Measurements from ENCODE around the gene COMT. TPM values are rescaled to one million over a fixed set of nuclear protein-coding genes. Genes with fewer than 3 reads are reported as not detected.
A peak's percentile ranks its signal among the peaks of the same experiment; 100 is the strongest.

The COMT gene
- total and polyA plus RNA-seq, 9 of the 15 experiments (the other 6 are each of a cell fraction or from before 2014, with no cell fraction given) = 12.5 to 351 (median 155) TPM

GRCh38 chr22:19932367-19933206 is 9.0 kb upstream of the COMT start (continued):
- TF ChIP-seq JUN (IDR thresholded peaks at IDR 0.05; ENCODE audit: borderline replicate concordance, low read depth, low read length) (no peak), JUN (CRISPR knock-in tag; IDR thresholded peaks at IDR 0.05; ENCODE audit: borderline replicate concordance) (no peak), ATF3 (IDR thresholded peaks at IDR 0.05) (no peak), ATF3 (CRISPR knock-in tag; conservative IDR thresholded peaks at IDR 0.05) (no peak), GTF2E2 (tag; IDR thresholded peaks at IDR 0.05) (no peak), CBX1 (IDR thresholded peaks at IDR 0.05; ENCODE audit: low read depth) (no peak), TRIM24 (IDR thresholded peaks at IDR 0.05) (no peak), CEBPB (tag; IDR thresholded peaks at IDR 0.05) (no peak), MYC (IDR thresholded peaks at IDR 0.05; ENCODE audit: low read depth, low read length) (0 out of 2 replicates have a peak, but pooled peaks have one; percentile 22), MYC (CRISPR knock-in tag; IDR thresholded peaks at IDR 0.05; ENCODE audit: borderline replicate concordance, low read depth) (0 out of 2 replicates have a peak, but pooled peaks have one; percentile 63), ZNF583 (CRISPR knock-in tag; IDR thresholded peaks at IDR 0.05) (no peak), GABPA (tag; conservative IDR thresholded peaks at IDR 0.05; ENCODE audit: low read depth) (no peak), HDAC3 (IDR thresholded peaks at IDR 0.05; ENCODE audit: borderline replicate concordance, partially characterized antibody) (no peak), MTA3 (IDR thresholded peaks at IDR 0.05; ENCODE audit: borderline replicate concordance) (no peak), MEIS2 (IDR thresholded peaks at IDR 0.05; ENCODE audit: partially characterized antibody) (no peak), THRA (IDR thresholded peaks at IDR 0.05) (no peak), HDAC6 (IDR thresholded peaks at IDR 0.05; ENCODE audit: low read depth, low read length) (0 out of 2 replicates have a peak, but pooled peaks have one; percentile 57), SPI1 (IDR thresholded peaks at IDR 0.05; ENCODE audit: borderline replicate concordance, low read depth, low read length) (peak; percentile 79; the same call in 1 of the 2 replicates), ZNF124 (CRISPR knock-in tag; IDR thresholded peaks at IDR 0.05) (no peak), ZBTB2 (IDR thresholded peaks at IDR 0.05) (no peak), ZKSCAN1 (IDR thresholded peaks at IDR 0.05; ENCODE audit: low read depth, low read length) (0 out of 2 replicates have a peak, but pooled peaks have one; percentile 12), MYBL2 (IDR thresholded peaks at IDR 0.05; ENCODE audit: low read depth) (no peak), MYBL2 (CRISPR knock-in tag; IDR thresholded peaks at IDR 0.05; ENCODE audit: borderline replicate concordance) (no peak), MAFK (IDR thresholded peaks at IDR 0.05; ENCODE audit: low read length) (0 out of 2 replicates have a peak, but pooled peaks have one; percentile 14), TAF9B (IDR thresholded peaks at IDR 0.05; ENCODE audit: partially characterized antibody) (no peak)
